Superior temporal gyrus (tissue), 1 donor: ENCODE data around the gene LYPD6B.

Experiments used
- DNase-seq: peaks from one replicate; pipeline ENCODE4 v3.0.0-alpha.2; 2016; ENCODE audit errors: extremely low spot score

The LYPD6B gene, protein sequence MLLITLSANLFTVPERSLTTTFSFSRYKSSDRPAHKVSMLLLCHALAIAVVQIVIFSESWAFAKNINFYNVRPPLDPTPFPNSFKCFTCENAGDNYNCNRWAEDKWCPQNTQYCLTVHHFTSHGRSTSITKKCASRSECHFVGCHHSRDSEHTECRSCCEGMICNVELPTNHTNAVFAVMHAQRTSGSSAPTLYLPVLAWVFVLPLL

DNA sequence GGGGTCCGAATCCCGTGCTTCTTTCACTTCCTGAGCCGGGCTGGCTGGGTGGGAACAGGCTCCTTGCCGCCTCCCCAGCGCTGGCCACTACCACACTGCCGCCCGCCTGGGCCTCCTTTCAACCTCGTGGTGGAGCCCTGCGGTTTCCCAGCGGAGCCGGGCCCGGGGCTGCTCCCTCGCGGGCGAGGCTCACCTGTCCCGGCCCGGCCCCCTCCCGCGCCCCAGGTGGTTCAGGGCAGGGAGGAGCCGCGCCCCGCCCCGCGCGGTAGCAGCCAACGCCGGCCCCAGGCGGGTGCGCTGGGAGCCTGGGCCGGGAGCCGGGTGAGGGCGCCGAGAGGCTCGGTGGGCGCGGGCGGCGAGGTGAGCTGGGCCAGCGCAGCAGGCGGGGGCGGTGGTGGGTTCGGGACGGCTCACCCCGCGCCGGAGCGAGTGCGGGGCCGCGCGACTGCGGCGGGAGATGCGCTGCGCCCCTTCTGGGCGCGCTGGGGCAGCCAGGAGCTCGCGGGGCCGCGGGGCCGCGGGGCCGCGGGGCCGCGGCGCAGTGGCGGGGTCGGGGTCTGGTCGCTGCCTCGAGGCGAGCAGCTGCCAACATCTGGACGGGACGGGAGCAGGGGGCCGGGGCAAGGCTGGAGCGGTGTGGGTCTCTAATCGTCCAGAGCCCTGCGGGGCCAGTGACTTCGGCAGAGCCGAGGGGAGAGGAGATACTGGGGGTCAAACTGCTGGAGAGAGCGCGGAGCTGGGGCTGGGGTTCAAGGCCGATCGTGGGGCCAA, at the start of gene LYPD6B:
Gene LYPD6B (plus strand): TSS at position 258 of the 771 bp plus-strand sequence. CDS start 92,250 bp downstream, outside the sequence.
- DNase-seq: no peak

DNA sequence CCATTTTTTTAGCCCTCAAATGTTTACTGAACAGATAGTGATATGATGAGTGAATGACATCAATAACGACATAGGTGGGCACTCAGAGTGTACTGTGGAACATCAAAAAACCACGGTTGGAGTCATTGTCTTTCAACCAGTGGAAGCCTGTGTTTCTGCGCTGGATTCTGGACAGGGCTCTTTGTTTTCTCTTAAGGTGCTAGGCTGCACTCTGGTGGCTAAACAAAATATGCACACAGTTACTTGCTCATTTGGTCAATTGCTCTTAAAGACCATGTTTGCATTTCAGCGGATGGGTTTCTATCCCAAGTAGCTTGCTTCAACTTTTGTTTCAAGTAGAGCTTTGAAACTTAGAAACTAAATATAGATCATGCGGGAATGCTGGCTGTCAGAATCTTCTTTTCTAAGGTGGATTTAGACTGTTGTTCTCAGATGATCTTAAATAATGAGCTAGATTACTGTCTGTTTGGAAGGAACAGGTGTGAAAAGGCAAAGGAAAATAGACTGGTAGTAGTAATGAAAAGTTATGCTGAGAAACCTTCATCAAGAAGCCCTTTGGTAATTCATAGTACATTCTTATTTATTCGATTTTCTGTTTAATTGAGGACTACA, 48.5 kb upstream of the LYPD6B start:
- peak; percentile 93 for DNase-seq

DNA sequence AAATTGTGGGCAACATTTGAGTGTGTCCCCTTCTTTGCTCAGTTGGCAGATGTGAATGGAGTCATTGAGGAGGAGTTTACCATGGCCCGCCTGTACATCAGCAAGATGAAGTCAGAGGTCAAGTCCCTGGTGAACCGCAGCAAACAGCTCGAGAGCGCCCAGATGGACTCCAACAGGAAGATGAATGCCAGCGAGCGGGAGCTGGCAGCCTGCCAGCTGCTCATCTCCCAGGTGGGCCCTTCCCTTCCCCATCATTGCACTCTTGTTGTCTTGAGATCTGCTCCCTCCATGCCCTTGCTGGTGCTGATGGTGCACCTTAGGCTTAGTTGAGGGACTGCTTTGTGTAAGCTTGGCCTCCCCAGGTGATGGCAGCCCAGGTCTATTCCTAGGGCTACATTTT, 47.5 kb upstream of the LYPD6B start:
- no peak for DNase-seq

DNA sequence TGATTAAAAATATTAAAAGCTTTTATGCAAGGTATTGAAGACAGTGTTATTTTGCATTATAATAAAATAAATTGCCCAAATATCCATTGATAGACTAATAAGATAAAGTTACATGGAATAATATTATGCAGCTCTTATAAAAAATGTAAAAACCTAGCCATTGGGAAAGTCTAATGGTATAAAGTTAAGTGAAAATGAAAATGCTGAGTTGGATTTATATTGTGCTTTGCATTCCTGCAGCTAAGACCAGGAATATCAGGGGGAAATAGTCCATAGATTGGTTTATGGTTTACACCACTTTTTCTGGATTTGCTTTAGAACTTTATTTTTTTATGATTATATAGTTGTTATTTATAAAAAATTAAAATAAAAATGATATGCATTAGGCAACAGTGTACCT, 46.1 kb upstream of the LYPD6B start:
- no peak for DNase-seq

DNA sequence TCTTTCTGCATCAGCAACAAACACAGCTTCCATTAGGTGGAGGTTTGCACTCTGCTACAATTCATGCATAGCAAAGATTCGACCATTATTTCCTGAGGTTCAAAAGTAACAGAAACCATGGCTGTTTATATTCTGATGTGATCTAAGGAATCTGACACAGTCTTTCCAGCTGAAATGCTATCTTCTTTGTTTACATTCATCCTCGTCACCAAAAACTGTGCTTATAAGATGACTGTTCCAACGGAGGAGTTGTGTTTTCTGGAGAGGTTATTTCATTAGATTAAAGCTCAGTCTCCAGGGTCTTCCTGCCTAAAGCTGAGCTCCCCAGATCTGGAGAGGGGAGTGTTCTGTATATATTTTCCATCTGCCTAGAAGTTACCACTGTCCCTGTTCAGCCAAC, 45.1 kb upstream of the LYPD6B start:
- no peak for DNase-seq

DNA sequence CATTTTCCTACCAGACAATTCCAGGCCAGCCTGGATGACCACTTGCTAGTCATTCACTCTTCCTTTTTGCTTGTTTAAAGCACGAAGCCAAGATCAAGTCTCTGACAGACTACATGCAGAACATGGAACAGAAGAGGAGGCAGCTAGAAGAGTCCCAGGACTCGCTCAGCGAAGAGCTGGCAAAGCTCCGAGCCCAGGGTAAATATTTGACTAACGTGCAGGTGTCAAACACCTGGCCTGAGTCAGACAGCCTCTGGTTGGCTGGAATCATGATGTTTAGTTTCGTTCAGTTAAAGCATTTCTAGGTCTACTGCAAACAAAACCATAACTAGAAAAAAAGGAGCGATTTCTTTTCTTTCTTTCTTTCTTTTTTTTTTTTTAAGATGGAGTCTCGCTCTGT, 44.2 kb upstream of the LYPD6B start:
- no peak for DNase-seq

DNA sequence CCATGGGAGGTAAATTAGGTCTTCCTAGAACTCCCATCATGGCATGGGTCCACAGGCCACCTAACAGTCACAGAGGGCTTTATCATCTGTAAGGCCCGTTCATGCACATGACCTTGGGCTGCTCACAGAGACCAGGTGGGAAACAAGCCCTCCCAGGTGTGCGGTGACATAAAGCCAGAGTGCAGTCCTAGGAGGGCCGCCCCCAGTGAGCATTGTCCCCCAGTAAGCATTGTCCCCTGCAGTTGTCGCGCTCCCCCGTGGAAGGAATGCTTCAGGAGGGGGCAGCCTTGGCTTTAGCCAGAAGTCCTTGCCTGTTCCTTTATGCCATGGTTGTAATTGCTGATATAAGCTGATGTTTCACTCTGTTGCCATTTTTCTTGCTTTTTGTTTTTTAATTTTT, 41.7 kb upstream of the LYPD6B start:
- no peak for DNase-seq

DNA sequence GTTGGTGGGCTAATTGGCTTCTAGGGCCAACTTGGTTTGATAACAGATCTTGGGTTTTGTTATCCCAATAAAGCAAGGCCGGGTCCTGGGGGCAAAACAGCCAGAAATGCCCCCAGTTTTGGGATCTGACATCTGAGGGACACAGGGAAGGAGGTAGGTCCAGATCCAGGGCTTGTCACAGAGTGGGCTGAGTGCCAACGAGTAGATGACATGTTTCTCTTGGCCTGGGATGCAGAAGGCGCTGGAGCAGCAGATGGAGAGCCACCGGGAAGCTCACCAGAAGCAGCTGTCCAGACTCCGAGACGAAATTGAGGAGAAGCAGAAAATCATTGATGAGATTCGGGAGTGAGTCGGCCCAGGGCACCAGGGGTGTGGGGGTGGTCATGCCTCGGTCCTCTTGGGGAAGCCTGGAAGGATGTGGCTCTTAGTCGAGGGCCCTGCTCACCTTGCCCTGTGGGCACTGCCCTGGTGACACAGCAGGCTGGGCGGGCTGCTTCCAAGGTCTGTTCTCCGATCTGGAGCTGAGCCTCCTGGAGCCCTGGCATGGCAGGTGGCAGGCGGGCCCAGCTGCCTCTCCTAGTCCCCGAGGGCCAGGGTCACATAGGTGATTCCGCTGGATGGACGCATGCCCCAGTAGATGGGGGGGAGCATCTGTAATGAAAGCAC, 40.2 kb upstream of the LYPD6B start:
- no peak for DNase-seq

DNA sequence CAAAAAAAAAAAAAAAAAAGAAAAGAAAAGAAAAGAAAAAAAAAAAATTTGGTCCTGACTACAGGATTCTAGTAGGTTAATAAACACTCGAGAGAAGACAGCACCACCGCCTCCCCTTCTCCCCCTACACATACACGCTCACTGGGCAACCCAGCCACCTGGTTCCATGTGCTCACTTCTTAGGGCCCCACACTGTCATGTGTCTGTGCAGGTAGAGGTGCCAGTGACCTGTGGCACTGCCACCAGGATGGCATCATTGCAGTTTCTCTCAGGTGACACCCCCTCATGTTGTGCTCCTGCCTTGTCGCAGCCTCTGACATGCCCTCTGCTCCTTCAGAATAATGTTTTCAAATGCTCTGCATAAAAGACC, 39.7 kb upstream of the LYPD6B start:
- DNase-seq: no peak

DNA sequence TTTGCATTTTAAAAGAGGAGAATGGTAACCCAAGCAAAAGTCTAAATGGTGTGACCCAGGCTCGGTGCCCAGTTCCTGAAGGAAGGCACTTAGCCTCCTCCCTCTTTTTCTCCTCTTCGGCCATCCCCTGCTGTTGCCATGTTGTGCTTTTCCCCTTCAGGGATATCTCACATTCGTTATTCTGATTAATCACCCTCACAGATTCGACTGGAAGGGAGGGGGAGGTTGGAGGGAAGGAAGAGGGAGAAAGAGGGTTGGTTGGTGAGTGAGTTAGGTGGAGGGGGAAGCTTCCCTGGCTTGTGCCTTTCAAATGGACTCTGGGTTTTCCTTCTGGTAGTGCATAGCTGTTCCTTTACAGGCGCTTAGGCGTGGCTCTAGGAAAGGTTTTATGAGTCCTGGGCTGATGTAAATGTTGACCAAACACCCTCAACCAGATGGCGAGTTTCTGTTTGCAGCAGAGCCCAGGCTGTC, 39.0 kb upstream of the LYPD6B start:
- DNase-seq: no peak

DNA sequence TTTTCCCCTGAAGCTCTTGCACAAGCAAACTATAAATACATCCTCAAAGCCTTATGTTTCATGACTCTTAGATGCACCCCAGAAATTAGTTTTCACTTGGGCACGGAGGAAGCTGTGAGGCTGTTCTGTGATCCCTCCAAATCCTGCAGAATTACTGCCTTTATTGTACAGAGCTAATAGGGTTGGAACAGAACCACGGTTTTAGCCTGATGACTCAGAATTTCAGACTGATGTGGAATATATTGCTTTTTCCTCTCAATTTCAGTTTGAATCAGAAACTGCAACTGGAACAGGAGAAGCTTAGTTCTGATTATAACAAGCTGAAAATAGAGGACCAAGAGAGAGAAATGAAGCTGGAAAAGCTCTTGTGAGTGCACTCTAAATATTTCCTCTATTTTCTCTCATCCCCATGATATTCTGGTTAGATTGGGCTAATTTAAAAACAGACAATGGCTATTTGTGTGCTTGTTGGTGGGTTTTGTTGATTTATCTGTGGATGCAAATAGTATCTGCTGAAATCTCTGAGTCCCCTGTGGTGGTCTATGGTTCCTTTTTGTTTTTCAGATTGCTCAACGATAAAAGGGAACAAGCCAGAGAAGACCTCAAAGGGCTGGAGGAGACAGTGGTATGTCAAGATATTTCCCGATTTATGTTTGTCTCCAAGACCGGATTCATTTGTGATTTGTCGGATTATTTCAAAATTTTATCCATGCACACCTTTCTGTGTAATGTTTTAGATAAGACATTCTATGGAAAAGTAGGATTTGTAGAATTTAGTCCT, 38.2 kb upstream of the LYPD6B start:
- peak; percentile 73 for DNase-seq

DNA sequence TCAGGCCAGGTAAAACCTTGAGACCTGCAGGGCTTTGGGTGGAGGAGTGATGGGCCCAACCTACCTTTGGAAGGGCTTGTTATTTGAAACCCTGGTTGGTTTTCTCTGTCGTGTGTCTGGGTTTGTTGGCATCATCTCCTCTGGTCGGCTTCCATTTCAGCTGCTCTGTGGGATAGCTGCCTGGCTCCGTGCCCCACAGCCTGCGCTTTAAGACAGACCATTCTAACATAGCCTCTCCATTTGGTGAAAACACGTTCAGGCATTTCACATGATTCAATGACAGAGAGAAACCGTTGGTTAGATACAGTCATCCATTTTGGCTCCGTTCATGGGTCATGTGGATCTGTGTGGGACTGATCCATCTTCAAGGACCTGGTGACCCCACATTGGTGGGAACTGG, 37.0 kb upstream of the LYPD6B start:
- DNase-seq: peak; percentile 65

DNA sequence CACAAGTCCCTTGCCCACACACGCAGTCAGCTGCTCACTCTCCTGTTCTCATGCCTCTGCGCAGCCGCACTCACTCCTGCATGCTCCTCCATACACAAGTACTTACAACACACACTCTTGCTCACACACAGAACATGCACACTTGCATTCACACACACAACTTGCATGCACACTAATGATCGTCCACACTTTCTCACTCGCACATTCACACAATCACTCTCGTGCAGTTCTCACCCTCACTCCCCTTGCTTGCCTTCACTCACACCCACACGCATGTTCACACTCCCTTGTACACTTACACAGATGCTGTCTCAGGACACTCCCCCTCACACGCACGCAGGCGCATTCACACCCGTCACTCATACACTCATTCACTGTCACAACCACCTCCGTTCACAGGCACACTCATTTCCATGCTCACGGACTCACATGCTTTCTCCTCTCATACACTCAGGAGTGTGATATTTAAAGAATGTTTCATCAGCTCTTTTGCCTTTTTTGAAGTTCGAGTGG, 36.1 kb upstream of the LYPD6B start:
- DNase-seq: no peak

DNA sequence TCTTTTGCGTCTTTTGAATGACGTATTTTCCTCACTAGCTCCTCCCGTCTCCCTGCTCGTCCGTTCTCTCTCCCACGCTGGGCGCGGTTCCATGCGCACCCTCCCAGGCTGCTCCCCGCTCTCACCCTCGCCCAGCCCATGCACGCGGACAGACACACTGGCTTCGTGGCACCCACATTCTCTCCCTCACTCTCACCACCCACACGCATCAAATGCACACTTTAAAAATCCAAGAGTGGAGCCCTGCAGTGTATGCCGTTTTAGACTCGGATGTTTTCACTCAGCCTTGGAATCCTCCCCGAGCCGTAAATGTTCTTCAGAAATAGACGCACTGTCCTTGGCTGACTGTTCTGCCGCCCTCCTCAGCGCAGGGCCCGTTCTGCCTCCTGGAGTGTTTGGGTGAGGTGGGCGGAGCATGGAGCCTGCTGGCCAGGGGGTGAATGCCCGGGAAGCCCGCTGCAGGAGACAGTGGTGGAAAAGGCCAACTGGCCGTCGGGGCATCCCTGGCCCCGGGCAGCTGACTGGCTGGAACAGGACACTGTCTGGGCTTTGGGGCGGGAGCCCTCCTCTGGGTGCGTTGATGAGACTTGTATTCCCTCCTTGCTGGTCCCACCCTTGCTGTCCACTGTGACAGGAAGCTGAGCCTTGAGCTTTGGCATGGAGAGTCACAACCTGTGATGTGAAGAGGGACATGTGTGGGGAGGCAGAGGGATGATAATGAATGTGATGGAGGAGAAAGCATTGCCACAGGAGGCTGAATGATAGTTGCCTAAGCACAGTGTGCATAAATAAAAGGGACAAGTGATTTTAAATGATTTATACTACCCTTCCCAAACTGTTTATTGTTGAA, 35.4 kb upstream of the LYPD6B start:
- peak; percentile 67 for DNase-seq

DNA sequence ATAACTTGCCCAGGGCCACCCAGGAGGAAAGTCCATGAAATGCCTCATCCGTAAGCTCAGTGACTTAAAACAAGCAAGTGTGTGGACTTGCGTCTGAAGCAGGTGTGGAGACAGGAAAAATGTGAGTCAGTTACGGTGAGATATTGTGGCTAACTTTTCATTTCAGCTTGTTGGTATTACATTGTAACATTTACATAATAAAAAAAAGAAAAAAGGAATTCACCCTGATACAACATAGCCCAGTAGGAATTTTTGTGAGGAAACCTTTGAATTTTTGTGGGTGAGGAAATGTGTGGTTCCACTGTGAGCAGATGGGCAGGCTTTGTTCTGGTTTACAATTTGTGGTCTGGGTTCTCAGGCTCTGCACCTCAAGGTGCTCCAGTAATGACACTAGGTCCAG, 33.7 kb upstream of the LYPD6B start:
- DNase-seq: no peak

DNA sequence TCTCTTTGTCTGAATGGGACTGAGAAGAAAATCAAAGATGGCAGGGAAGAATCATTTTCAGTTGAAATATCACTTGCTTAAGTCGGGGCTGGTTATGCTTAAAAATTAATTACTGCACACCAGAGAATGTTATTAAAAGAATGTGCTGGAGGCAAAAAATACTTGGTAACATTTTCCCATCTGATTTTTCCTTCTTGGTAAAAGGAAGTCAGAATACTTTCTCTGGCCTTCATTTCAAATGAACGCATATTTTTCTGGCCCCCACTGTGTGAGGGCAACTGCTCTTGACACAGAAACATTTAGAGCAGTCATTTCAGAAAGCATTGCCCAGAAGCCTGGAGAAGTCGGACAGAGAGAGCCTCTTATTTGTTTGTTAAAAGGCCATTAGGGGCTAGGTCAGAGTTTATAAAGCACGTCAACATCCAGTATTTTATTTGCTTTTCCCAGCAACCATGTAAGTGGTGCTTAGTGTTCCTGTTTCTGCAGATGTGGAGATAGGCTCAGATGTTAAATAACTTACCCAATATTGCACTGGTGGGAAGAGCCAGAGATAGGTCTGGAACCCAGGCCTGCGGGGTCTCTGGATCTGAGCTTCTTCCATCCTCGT, 32.9 kb upstream of the LYPD6B start:
- no peak for DNase-seq

DNA sequence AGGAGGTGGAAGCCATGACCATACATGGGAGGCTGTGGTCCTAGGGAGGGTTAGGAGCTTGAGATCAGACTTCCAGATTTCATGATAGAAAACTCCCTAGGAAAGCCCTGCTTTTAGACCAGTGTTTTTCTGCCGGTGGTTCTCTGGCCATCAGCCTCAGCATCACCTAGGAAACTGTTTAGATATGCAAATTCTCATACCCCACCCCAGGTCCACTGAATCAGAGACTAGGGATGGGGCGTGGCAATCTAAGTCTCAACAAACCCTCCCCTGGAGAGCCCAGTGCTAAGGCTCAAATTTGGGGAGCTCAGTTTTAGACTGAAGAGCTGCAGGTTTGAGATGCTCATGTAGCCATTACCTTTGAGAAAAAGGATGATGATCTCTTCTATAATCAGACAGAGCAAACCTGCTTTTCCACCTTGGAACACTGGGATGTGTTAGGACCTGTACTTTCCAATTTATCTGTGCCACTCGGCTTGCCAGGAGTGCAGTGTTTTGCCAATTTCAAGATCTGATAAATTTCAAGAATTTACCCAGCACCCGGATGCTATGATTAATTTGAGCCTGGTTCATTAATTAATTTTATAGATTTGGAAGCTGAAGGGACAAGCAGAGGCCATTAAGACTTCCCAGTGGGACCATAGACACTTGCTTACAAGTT, 31.5 kb upstream of the LYPD6B start:
- DNase-seq: no peak

DNA sequence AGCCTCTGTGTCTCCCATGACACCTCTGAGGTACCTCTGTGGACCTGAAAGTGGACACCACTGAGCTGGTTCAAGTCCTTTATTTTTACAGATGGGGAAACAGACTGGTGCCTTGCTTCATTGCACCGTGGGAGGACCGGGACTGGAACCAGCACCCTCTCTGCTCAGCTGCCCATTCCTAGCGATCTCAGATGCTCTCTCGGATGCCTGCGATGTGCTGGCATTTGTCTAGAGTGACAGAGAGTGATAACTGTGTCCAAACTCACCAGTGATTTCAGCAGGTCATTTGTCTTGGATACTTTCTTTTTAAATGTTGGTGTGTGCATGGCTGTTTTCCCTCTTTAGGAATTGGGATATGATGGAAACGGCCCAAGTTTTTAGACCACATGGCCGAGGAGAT, 30.1 kb upstream of the LYPD6B start:
- DNase-seq: no peak

DNA sequence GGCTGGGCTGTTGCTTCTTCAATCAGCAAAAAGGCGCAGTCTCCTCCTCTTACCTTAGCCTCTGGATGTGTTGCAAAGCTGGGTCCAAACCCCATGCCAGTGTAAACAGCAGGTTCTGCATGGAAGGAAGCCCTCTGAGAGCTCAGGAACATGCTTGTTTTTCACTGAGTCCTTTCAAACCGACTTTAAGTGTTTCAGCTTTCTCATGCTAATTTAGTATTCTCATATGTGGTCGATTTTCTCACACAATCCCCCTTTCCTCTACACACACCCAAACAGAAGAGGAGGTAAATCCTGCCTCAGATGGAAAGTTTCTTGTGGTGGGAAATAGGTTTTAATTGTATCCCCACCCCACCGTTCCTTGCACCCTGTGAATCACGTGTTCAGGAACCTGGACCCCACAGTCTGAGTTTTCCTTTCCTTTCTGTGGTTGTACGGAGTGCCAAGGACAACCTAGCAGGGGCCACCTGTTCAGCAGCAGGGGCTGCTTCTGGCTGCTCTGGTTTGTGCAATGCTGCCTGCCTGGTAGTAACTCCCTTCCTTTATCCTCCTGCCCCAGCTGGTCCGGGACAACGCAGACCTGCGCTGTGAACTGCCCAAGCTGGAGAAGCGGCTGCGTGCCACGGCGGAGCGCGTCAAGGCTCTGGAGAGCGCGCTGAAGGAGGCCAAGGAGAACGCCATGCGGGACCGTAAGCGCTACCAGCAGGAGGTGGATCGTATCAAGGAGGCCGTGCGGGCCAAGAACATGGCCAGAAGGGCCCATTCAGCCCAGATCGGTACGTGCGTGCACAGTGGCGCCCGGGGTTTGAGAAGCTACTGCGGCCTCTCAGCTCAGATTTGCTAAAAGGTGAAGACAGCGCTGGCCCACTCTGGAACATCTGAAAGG, 28.7 kb upstream of the LYPD6B start:
- DNase-seq: no peak
